Mammary epithelial cell (primary cell): ENCODE data around the gene TBX5.

ENCODE experiments used
- CTCF ChIP-seq, 2 donors: IDR thresholded peaks in 1 of 2; conservative IDR thresholded peaks in 1 of 2; 2 replicates each; pipeline ENCODE4 v1.5.1; 2011 to 2012; ENCODE audit warnings: inconsistent platforms in 2 of 2, low read length in 2 of 2, mild to moderate bottlenecking in 2 of 2, control low read depth in 1 of 2, low read depth in 1 of 2; ENCODE audit not compliant: insufficient read depth in 1 of 2; ENCODE audit errors: extremely low read depth in 1 of 2
- EZH2 ChIP-seq: IDR thresholded peaks from 2 replicates; pipeline ENCODE4 v1.6.1; 2012; ENCODE audit warnings: low read length, inconsistent platforms, borderline replicate concordance

- TF ChIP-seq CTCF (conservative IDR thresholded peaks at IDR 0.05 in 1 of 2, IDR thresholded peaks at IDR 0.05 in 1 of 2; ENCODE audit: extremely low read depth in 1 of 2, insufficient read depth in 1 of 2, low read depth in 1 of 2, low read length in 2 of 2) (no peak), EZH2 (no peak)
Measured at GRCh38 chr12:114347861-114348260, 58.1 kb downstream of the TBX5 start.
